ENCODE data around the gene AKAP9.

The AKAP9 gene

DNA sequence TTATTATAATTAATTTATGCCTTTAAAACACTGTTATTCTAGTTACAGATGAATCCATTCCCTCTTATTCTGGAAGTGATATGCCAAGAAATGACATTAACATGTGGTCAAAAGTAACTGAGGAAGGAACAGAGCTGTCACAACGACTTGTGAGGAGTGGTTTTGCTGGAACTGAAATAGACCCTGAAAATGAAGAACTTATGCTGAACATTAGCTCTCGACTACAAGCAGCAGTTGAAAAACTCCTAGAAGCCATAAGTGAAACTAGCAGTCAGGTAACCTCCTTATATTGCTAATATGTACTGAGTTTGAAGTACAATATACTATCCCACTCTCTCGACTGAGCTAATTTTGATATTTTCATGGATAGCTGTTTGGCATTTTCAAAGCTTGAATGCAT lies 112.0 kb downstream of the AKAP9 start:
- Histone ChIP-seq H3K36me3 (ENCODE audit: insufficient read depth) (no peaks in the 10 kb centered on the region), H3K27me3 (ENCODE audit: insufficient read depth, low read depth) (no peaks in the 10 kb centered on the region), H3K9ac (no peak overlapping the region), H3K27ac (no peak overlapping the region), H4K20me1 (ENCODE audit: insufficient read depth) (no peaks in the 10 kb centered on the region), H3K4me2 (no peak overlapping the region), H2AFZ (ENCODE audit: low read depth) (no peak overlapping the region), H3K4me1 (ENCODE audit: low read depth, poor library complexity, severe bottlenecking) (peaks cover 7% of the 10 kb centered on the region), H3K79me2 (ENCODE audit: insufficient read depth, low read depth) (no peaks in the 10 kb centered on the region), H3K4me3 (IDR thresholded peaks at IDR 0.05; ENCODE audit: insufficient read depth, low read depth, low read length) (no peak overlapping the region)
- TF ChIP-seq, protein P1, sequence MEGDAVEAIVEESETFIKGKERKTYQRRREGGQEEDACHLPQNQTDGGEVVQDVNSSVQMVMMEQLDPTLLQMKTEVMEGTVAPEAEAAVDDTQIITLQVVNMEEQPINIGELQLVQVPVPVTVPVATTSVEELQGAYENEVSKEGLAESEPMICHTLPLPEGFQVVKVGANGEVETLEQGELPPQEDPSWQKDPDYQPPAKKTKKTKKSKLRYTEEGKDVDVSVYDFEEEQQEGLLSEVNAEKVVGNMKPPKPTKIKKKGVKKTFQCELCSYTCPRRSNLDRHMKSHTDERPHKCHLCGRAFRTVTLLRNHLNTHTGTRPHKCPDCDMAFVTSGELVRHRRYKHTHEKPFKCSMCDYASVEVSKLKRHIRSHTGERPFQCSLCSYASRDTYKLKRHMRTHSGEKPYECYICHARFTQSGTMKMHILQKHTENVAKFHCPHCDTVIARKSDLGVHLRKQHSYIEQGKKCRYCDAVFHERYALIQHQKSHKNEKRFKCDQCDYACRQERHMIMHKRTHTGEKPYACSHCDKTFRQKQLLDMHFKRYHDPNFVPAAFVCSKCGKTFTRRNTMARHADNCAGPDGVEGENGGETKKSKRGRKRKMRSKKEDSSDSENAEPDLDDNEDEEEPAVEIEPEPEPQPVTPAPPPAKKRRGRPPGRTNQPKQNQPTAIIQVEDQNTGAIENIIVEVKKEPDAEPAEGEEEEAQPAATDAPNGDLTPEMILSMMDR (conservative IDR thresholded peaks at IDR 0.05; ENCODE audit: low read depth, low read length): no peak

DNA sequence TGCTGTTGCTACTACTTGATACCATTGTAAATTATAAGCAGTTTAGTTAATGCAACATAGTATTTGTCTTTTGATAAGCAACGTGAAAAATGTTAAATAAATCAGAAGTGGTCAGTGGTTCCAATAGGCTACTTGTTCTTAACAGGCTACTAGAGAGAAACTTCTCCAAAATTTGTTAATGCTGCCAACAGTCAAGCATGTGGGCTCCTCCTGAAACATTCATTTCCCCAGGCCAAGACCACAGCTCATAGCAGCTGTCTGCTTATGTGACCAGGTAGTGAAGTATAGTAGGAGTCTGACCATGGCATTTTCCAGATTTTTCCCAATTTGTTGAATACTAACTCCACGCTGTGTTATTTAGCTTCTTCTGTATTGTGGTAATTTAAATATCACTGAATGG lies 112.7 kb downstream of the AKAP9 start:
- no peak overlapping the region for H3K27ac ChIP-seq

DNA sequence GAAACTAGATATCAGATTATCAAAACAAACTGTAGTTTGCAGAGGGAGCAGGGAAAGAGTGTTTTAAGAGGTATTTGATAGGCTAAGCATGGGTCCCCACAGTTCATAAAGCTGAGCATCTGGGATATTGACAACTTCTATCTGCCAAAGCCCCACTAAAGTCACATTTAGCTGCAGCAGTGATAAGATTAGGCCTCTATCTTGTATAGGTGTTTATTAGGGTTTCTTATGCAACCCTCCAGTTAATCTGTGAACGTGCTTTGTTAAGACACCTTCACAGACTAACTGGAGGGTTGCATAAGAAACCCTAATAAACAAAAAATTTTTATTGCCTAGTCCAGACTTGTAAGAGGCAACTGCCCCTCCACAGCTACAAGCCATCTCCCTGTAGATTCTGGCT lies 115.6 kb downstream of the AKAP9 start:
- no peak overlapping the region for H3K27ac ChIP-seq
- H2AFZ ChIP-seq (ENCODE audit: low read depth): no peak overlapping the region
- peaks cover 22% of the 10 kb centered on the region for H3K4me1 ChIP-seq (ENCODE audit: low read depth, poor library complexity, severe bottlenecking)
- H4K20me1 ChIP-seq (ENCODE audit: insufficient read depth): no peaks in the 10 kb centered on the region; the same call in 1 of the 2 replicates
- no peak overlapping the region for H3K9ac ChIP-seq
- H3K4me2 ChIP-seq: no peak overlapping the region
- H3K27me3 ChIP-seq (ENCODE audit: insufficient read depth, low read depth): no peaks in the 10 kb centered on the region
- no peaks in the 10 kb centered on the region for H3K36me3 ChIP-seq (ENCODE audit: insufficient read depth)
- TF ChIP-seq, protein P1 (conservative IDR thresholded peaks at IDR 0.05; ENCODE audit: low read depth, low read length): no peak
- H3K79me2 ChIP-seq (ENCODE audit: insufficient read depth, low read depth): no peaks in the 10 kb centered on the region
- H3K4me3 ChIP-seq (IDR thresholded peaks at IDR 0.05; ENCODE audit: insufficient read depth, low read depth, low read length): no peak overlapping the region

More for the DNA sequence above, 112.7 kb downstream of the AKAP9 start:
- no peaks in the 10 kb centered on the region for H4K20me1 ChIP-seq (ENCODE audit: insufficient read depth)
- H3K36me3 ChIP-seq (ENCODE audit: insufficient read depth): no peaks in the 10 kb centered on the region
- H2AFZ ChIP-seq (ENCODE audit: low read depth): no peak overlapping the region
- H3K4me2 ChIP-seq: no peak overlapping the region
- peaks cover 14% of the 10 kb centered on the region for H3K4me1 ChIP-seq (ENCODE audit: low read depth, poor library complexity, severe bottlenecking)
- H3K4me3 ChIP-seq (IDR thresholded peaks at IDR 0.05; ENCODE audit: insufficient read depth, low read depth, low read length): no peak overlapping the region
- no peaks in the 10 kb centered on the region for H3K27me3 ChIP-seq (ENCODE audit: insufficient read depth, low read depth)
- H3K9ac ChIP-seq: no peak overlapping the region
- TF ChIP-seq, protein P1 (conservative IDR thresholded peaks at IDR 0.05; ENCODE audit: low read depth, low read length): no peak
- no peaks in the 10 kb centered on the region for H3K79me2 ChIP-seq (ENCODE audit: insufficient read depth, low read depth)

DNA sequence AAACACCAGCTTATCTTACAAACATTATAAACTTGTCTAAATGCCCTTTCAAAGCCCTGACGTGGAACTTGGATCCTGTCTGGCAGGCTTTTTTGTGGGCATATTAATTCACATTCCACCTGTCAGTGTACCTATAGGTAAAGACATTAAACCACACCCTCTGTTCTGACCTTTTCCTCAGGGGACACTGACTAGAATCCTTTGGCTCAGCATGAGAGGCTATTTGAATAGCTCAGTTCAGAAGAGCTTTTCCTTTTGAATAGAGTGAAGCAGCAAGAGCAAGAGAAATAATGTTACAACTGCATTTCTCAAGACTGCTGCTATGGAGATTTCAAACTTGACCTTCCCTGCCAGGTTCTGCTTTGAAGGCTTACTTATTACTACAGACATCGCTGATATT lies 116.7 kb downstream of the AKAP9 start:
- Histone ChIP-seq H3K4me1 (ENCODE audit: low read depth, poor library complexity, severe bottlenecking) (peaks cover 22% of the 10 kb centered on the region), H3K36me3 (ENCODE audit: insufficient read depth) (no peaks in the 10 kb centered on the region), H3K4me3 (IDR thresholded peaks at IDR 0.05; ENCODE audit: insufficient read depth, low read depth, low read length) (no peak overlapping the region), H4K20me1 (ENCODE audit: insufficient read depth) (no peaks in the 10 kb centered on the region; the same call in 1 of the 2 replicates), H3K27ac (no peak overlapping the region), H3K4me2 (no peak overlapping the region), H2AFZ (ENCODE audit: low read depth) (no peak overlapping the region), H3K27me3 (ENCODE audit: insufficient read depth, low read depth) (no peaks in the 10 kb centered on the region), H3K79me2 (ENCODE audit: insufficient read depth, low read depth) (no peaks in the 10 kb centered on the region), H3K9ac (no peak overlapping the region)
- TF ChIP-seq, protein P1 (conservative IDR thresholded peaks at IDR 0.05; ENCODE audit: low read depth, low read length): no peak
